Right lobe of liver (tissue), 4 donors: ENCODE results near the gene VRK2.

Source experiments
- POLR2A ChIP-seq: fragments of 450-650 bp; IDR thresholded peaks from one replicate; pipeline ENCODE4 v1.6.1; 2017; ENCODE audit warnings: antibody characterized with exemption, mild to moderate bottlenecking
- TF ChIP-seq, protein P1 (sequence below), 4 donors: fragments of 200-600 bp in 3 of 4; fragments of 450-650 bp in 1 of 4; IDR thresholded peaks; one replicate each; pipeline versions ENCODE4 v1.5.1 to v1.8.0; 2016 to 2022; ENCODE audit warnings: antibody characterized with exemption in 4 of 4, mild to moderate bottlenecking in 2 of 4
- donor health status: DM: no; HTN: no; CAD: no.
- donor health status: DM: no; HTN: no; CAD: no.
- donor health status: DM: no; HTN: yes; CAD: no.

DNA sequence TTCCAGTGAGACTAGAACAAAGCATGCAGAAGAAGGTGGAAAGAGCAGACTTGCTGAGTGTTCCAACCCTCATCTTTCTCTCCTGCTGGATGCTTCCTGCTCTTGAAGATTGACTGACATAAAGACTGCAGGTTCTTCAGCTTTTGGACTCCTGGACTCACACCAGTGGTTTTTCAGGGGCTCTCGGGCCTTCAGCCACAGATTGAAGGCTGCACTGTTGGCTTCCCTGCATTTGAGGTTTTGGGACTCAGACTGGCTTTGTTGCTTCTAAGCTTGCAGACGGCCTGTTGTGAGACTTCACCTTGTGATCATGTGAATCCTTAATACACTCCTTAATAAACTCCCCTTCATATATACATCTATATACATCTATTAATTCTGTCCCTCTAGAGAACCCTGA, 20.4 kb downstream of the VRK2 start:
- TF ChIP-seq, protein P1, sequence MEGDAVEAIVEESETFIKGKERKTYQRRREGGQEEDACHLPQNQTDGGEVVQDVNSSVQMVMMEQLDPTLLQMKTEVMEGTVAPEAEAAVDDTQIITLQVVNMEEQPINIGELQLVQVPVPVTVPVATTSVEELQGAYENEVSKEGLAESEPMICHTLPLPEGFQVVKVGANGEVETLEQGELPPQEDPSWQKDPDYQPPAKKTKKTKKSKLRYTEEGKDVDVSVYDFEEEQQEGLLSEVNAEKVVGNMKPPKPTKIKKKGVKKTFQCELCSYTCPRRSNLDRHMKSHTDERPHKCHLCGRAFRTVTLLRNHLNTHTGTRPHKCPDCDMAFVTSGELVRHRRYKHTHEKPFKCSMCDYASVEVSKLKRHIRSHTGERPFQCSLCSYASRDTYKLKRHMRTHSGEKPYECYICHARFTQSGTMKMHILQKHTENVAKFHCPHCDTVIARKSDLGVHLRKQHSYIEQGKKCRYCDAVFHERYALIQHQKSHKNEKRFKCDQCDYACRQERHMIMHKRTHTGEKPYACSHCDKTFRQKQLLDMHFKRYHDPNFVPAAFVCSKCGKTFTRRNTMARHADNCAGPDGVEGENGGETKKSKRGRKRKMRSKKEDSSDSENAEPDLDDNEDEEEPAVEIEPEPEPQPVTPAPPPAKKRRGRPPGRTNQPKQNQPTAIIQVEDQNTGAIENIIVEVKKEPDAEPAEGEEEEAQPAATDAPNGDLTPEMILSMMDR (IDR thresholded peaks at IDR 0.05) = no peak
- TF ChIP-seq POLR2A = no peak
